Loucy (cell line): ENCODE results near the gene TCN1.

Experiments
- H2AFZ ChIP-seq: fragments of 200-600 bp; sonication (generic); 2 replicates; pipeline ENCODE4 v1.6.0; 2016; ENCODE audit warnings: antibody characterized with exemption, mild to moderate bottlenecking, low read length, moderate library complexity
- H3F3A ChIP-seq: fragments of 200-600 bp; 2 replicates; pipeline ENCODE4 v1.6.0; 2016; ENCODE audit warnings: antibody characterized with exemption, low read depth, mild to moderate bottlenecking
- H3K27me3 ChIP-seq: fragments of 200-600 bp; sonication (generic); 2 replicates; pipeline ENCODE4 v1.6.1; 2014; ENCODE audit warnings: low read length, mild to moderate bottlenecking; ENCODE audit not compliant: insufficient read depth, poor library complexity, severe bottlenecking
- H3K36me3 ChIP-seq: fragments of 200-600 bp; sonication (generic); 2 replicates; pipeline ENCODE4 v1.6.1; 2016; ENCODE audit warnings: low read length; ENCODE audit not compliant: insufficient read depth
- H3K4me1 ChIP-seq: fragments of 200-600 bp; sonication (generic); 2 replicates; pipeline ENCODE4 v1.5.1; 2014; ENCODE audit warnings: low read length, mild to moderate bottlenecking; ENCODE audit not compliant: insufficient read depth, poor library complexity, severe bottlenecking
- H3K4me2 ChIP-seq: fragments of 200-600 bp; sonication (generic); 2 replicates; pipeline ENCODE4 v1.6.0; 2014; ENCODE audit warnings: antibody characterized with exemption, low read length, low read depth, mild to moderate bottlenecking; ENCODE audit not compliant: poor library complexity, severe bottlenecking
- H3K4me3 ChIP-seq: fragments of 200-600 bp; sonication (generic); 2 replicates; pipeline ENCODE4 v1.5.1; 2014; ENCODE audit warnings: low read length, mild to moderate bottlenecking, mixed read lengths; ENCODE audit not compliant: poor library complexity, severe bottlenecking
- H3K79me2 ChIP-seq: fragments of 200-600 bp; sonication (generic); 2 replicates; pipeline ENCODE4 v1.6.1; 2014; ENCODE audit warnings: low read length; ENCODE audit not compliant: insufficient read depth
- H3K9ac ChIP-seq: fragments of 200-600 bp; sonication (generic); 2 replicates; pipeline ENCODE4 v1.6.0; 2014; ENCODE audit warnings: mild to moderate bottlenecking, low read depth, low read length, moderate library complexity; ENCODE audit not compliant: poor library complexity, severe bottlenecking
- H3K9me2 ChIP-seq: fragments of 200-600 bp; sonication (generic); replicated peaks from 2 replicates; pipeline ENCODE4 v1.6.1; 2016; ENCODE audit warnings: low read depth, low read length, mixed read lengths
- H3K9me3 ChIP-seq: fragments of 200-600 bp; sonication (generic); 2 replicates; pipeline ENCODE4 v1.6.1; 2014; ENCODE audit warnings: mild to moderate bottlenecking, antibody characterized with exemption, low read length, low read depth; ENCODE audit not compliant: insufficient read depth
- H4K20me1 ChIP-seq: fragments of 200-600 bp; sonication (generic); 2 replicates; pipeline ENCODE4 v1.6.0; 2014; ENCODE audit warnings: antibody characterized with exemption, low read length, mild to moderate bottlenecking; ENCODE audit not compliant: insufficient read depth, poor library complexity, severe bottlenecking
- CTCF ChIP-seq: fragments of 200-600 bp; sonication (generic); conservative IDR thresholded peaks from 2 replicates; pipeline ENCODE4 v1.5.1; 2014; ENCODE audit warnings: mild to moderate bottlenecking, antibody characterized with exemption, low read length
- EZH2phosphoT487 ChIP-seq: fragments of 200-600 bp; IDR thresholded peaks from 2 replicates; pipeline ENCODE4 v1.6.1; 2018; ENCODE audit warnings: antibody characterized with exemption, mild to moderate bottlenecking, moderate library complexity, borderline replicate concordance

TCN1 gene

GRCh38 chr11:59867946-59868345, 1.7 kb upstream of the TCN1 start:
- H3K4me2 ChIP-seq: no peak overlapping the region
- H3K27me3 ChIP-seq: no peaks in the 10 kb centered on the region
- no peaks in the 10 kb centered on the region for H3K36me3 ChIP-seq
- H3K4me1 ChIP-seq: no peaks in the 10 kb centered on the region
- H3F3A ChIP-seq: no peaks in the 10 kb centered on the region
- no peaks in the 10 kb centered on the region for H3K9me3 ChIP-seq
- no peaks in the 10 kb centered on the region for H3K79me2 ChIP-seq
- TF ChIP-seq EZH2phosphoT487 (no peak), CTCF (no peak)
- H4K20me1 ChIP-seq: no peaks in the 10 kb centered on the region
- H2AFZ ChIP-seq: no peak overlapping the region
- H3K4me3 ChIP-seq: no peak overlapping the region
- no peaks in the 10 kb centered on the region for H3K9me2 ChIP-seq
- H3K9ac ChIP-seq: no peak overlapping the region

DNA sequence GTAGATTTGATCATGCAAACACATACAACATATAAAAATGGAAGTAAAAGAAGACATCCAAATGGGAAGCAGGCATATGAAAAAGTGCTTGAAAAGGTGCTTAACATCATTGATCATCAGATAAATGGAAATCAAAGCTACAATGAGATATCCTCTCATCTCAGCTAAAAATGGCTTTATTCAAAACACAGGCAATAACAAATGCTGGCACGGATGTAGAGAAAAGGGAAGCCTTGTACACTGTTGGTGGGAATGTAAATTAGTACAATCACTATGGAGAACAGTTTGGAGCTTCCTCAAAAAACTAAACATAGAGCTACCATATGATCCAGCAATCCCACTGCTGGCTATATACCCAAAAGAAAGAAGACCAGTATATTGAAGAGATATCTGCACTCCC, 549 bp upstream of the TCN1 start:
- H3K4me3 ChIP-seq: no peak overlapping the region
- H3K79me2 ChIP-seq: no peaks in the 10 kb centered on the region
- no peaks in the 10 kb centered on the region for H3K36me3 ChIP-seq
- H3K27me3 ChIP-seq: no peaks in the 10 kb centered on the region
- no peak overlapping the region for H3K4me2 ChIP-seq
- TF ChIP-seq EZH2phosphoT487 (no peak), CTCF (no peak)
- no peaks in the 10 kb centered on the region for H4K20me1 ChIP-seq
- H3K9me2 ChIP-seq: no peaks in the 10 kb centered on the region
- no peaks in the 10 kb centered on the region for H3K4me1 ChIP-seq
- H3F3A ChIP-seq: no peaks in the 10 kb centered on the region
- H3K9ac ChIP-seq: no peak overlapping the region
- no peak overlapping the region for H2AFZ ChIP-seq
- no peaks in the 10 kb centered on the region for H3K9me3 ChIP-seq

- H4K20me1 ChIP-seq: no peaks in the 10 kb centered on the region
- H3K9ac ChIP-seq: no peak overlapping the region
- H3K79me2 ChIP-seq: no peaks in the 10 kb centered on the region
- H3K36me3 ChIP-seq: no peaks in the 10 kb centered on the region
- H3K4me1 ChIP-seq: no peaks in the 10 kb centered on the region
- H3K9me2 ChIP-seq: no peaks in the 10 kb centered on the region
- no peaks in the 10 kb centered on the region for H3K27me3 ChIP-seq
- no peak for TF ChIP-seq CTCF
- TF ChIP-seq EZH2phosphoT487: no peak
- H3K4me3 ChIP-seq: no peak overlapping the region
- H3K9me3 ChIP-seq: no peaks in the 10 kb centered on the region
- H3K4me2 ChIP-seq: no peak overlapping the region
- no peaks in the 10 kb centered on the region for H3F3A ChIP-seq
- no peak overlapping the region for H2AFZ ChIP-seq
Measured at GRCh38 chr11:59865031-59865430, 1.3 kb downstream of the TCN1 start.
